OCI-LY7 (cell line): ENCODE measurements around the gene NXF1.

Experiments
- EZH2phosphoT487 ChIP-seq: fragments of 200-600 bp; sonication (generic); IDR thresholded peaks from 2 replicates; pipeline ENCODE4 v1.6.1; 2018; ENCODE audit warnings: low read depth, borderline replicate concordance, mild to moderate bottlenecking, mixed run types, antibody characterized with exemption, low read length, moderate library complexity, mixed read lengths
- TF ChIP-seq, protein P1 (sequence below): fragments of 200-600 bp; sonication (generic); conservative IDR thresholded peaks from 2 replicates; pipeline ENCODE4 v1.5.1; 2014; ENCODE audit warnings: mild to moderate bottlenecking, antibody characterized with exemption, low read length, moderate library complexity, mixed read lengths

DNA sequence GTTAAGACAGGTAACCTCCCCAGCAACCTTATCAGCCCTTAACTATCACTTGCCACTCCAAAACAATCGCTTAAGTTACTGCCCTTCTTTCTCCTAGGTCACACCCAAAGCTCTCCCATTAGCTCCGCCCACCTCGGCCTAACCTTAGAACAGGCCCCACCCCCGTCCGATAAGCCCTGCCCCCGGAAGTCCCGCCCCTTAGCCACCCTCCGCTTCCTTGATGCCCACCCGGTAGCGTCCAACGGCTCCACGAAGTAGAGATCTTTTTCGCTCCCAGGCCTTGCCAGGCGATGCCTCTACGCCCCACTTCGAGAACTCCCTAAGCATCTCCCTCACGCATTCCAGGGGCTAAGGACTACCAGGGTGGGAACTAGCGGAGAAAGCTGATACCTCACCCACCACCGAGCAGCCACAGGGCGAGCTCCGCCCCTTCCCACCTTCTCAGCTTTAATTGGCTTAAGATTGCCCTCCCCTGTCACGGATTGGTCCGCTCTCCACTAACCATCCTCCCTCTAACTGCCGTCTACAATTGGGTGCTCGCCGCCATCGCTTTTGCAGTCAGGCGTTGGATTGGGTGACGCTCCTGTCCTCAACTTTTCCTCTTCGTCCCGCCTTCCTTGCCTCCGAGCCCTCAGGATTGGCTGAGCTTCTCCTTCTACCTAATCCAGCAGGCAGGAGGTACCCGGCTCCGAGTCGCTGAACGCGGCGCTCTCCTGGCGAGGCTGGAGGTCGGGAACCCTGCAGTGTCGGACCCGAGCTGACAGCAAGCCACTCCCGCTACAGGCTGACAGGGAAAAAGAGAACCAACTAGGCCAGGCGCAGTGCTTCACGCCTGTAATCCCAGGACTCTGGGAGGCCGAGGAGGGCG lies 51.3 kb downstream of the NXF1 start, which contains the start of gene ZBTB3:
- TF ChIP-seq, protein P1, sequence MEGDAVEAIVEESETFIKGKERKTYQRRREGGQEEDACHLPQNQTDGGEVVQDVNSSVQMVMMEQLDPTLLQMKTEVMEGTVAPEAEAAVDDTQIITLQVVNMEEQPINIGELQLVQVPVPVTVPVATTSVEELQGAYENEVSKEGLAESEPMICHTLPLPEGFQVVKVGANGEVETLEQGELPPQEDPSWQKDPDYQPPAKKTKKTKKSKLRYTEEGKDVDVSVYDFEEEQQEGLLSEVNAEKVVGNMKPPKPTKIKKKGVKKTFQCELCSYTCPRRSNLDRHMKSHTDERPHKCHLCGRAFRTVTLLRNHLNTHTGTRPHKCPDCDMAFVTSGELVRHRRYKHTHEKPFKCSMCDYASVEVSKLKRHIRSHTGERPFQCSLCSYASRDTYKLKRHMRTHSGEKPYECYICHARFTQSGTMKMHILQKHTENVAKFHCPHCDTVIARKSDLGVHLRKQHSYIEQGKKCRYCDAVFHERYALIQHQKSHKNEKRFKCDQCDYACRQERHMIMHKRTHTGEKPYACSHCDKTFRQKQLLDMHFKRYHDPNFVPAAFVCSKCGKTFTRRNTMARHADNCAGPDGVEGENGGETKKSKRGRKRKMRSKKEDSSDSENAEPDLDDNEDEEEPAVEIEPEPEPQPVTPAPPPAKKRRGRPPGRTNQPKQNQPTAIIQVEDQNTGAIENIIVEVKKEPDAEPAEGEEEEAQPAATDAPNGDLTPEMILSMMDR, result no peak
- no peak for TF ChIP-seq EZH2phosphoT487
